Ishikawa (cell line): ENCODE measurements around the gene SSH2.

Source experiments
- EGR1 ChIP-seq: IDR thresholded peaks from 2 replicates; pipeline ENCODE4 v1.6.1; 2012
- FOXM1 ChIP-seq: IDR thresholded peaks from 2 replicates; pipeline ENCODE4 v1.6.1; 2012; ENCODE audit warnings: low read depth, borderline replicate concordance
- NFIC ChIP-seq: IDR thresholded peaks from 2 replicates; pipeline ENCODE4 v1.6.1; 2012
- TAF1 ChIP-seq: IDR thresholded peaks from 2 replicates; pipeline ENCODE4 v1.6.1; 2012; ENCODE audit warnings: low read depth, mild to moderate bottlenecking

- no peak for TF ChIP-seq FOXM1
- no peak for TF ChIP-seq TAF1
- no peak for TF ChIP-seq EGR1
- no peak for TF ChIP-seq NFIC
Observed at GRCh38 chr17:29669266-29669665, 260.8 kb downstream of the SSH2 start.
